Neuronal stem cell (in vitro differentiated cells): ENCODE data around the gene MYL5.
A peak's percentile ranks its signal among the peaks of the same experiment; 100 is the strongest.
"Not testable (repeated sequence)": the region's sequence is repeated elsewhere in the genome, so short reads cannot be mapped to it uniquely, and the experiment has no call there.

ENCODE experiments used
- DNase-seq: peaks from one replicate; pipeline ENCODE4 v3.0.0-alpha.2; 2013; ENCODE audit warnings: low spot score
- H2AFZ ChIP-seq: one replicate; pipeline ENCODE4 v1.6.1; 2013; ENCODE audit warnings: mild to moderate bottlenecking, low read length, inconsistent platforms
- H2AK5ac ChIP-seq: 2 replicates; pipeline ENCODE4 v1.6.1; 2013; ENCODE audit warnings: low read depth, mild to moderate bottlenecking, inconsistent platforms, low read length, moderate library complexity, mixed read lengths
- H2BK120ac ChIP-seq: 2 replicates; pipeline ENCODE4 v1.6.1; 2013; ENCODE audit warnings: low read depth, mild to moderate bottlenecking, inconsistent platforms, low read length, moderate library complexity, mixed read lengths
- H2BK12ac ChIP-seq: one replicate; pipeline ENCODE4 v1.6.1; 2013; ENCODE audit warnings: low read length, inconsistent platforms
- H2BK15ac ChIP-seq: 2 replicates; pipeline ENCODE4 v1.6.1; 2013; ENCODE audit warnings: mild to moderate bottlenecking, low read length, inconsistent platforms, mixed read lengths
- H2BK5ac ChIP-seq: one replicate; pipeline ENCODE4 v1.6.1; 2013; ENCODE audit warnings: inconsistent platforms, mild to moderate bottlenecking, low read length, moderate library complexity
- H3K14ac ChIP-seq: one replicate; pipeline ENCODE4 v1.6.1; 2013; ENCODE audit warnings: low read length, inconsistent platforms
- H3K18ac ChIP-seq: 2 replicates; pipeline ENCODE4 v1.6.1; 2013; ENCODE audit warnings: low read length, inconsistent platforms
- H3K23ac ChIP-seq: 2 replicates; pipeline ENCODE4 v1.6.1; 2013; ENCODE audit warnings: low read depth, mild to moderate bottlenecking, mixed read lengths, low read length, inconsistent platforms; ENCODE audit not compliant: poor library complexity
- H3K27ac ChIP-seq: replicated peaks from 3 replicates; pipeline ENCODE4 v1.5.1; 2013; ENCODE audit warnings: low read length, inconsistent platforms
- H3K27me3 ChIP-seq, 3 experiments: 2 replicates each; pipeline ENCODE4 v1.6.1; 2013; ENCODE audit warnings: low read length in 3 of 3, mild to moderate bottlenecking in 2 of 3, inconsistent platforms in 1 of 3, low read depth in 1 of 3, mixed read lengths in 1 of 3, moderate library complexity in 1 of 3; ENCODE audit not compliant: control insufficient read depth in 3 of 3, insufficient read depth in 3 of 3
- H3K36me3 ChIP-seq, 2 donors: replicated peaks in 1 of 2; 2 replicates each; pipeline ENCODE4 v1.6.1; 2013; ENCODE audit warnings: low read length in 2 of 2; ENCODE audit not compliant: control insufficient read depth in 2 of 2, insufficient read depth in 2 of 2
- H3K4ac ChIP-seq: 2 replicates; pipeline ENCODE4 v1.6.1; 2013; ENCODE audit warnings: inconsistent platforms, mild to moderate bottlenecking, low read length, moderate library complexity
- H3K4me1 ChIP-seq, 2 donors: 1 replicate in 1 of 2; 2 replicates in 1 of 2; pipeline ENCODE4 v1.6.1; 2013; ENCODE audit warnings: low read length in 2 of 2, low read depth in 1 of 2; ENCODE audit not compliant: control insufficient read depth in 2 of 2, insufficient read depth in 1 of 2
- H3K4me2 ChIP-seq: one replicate; pipeline ENCODE4 v1.6.1; 2013; ENCODE audit warnings: mild to moderate bottlenecking, low read length, inconsistent platforms; ENCODE audit not compliant: insufficient read depth, poor library complexity, severe bottlenecking
- H3K4me3 ChIP-seq, 2 donors: 2 replicates each; pipeline ENCODE4 v1.5.1; 2013; ENCODE audit warnings: low read length in 2 of 2, mild to moderate bottlenecking in 2 of 2, inconsistent platforms in 1 of 2, moderate library complexity in 1 of 2
- H3K79me1 ChIP-seq: one replicate; pipeline ENCODE4 v1.6.1; 2013; ENCODE audit warnings: low read depth, mild to moderate bottlenecking, inconsistent platforms, low read length, moderate library complexity
- H3K9ac ChIP-seq: one replicate; pipeline ENCODE4 v1.6.1; 2013; ENCODE audit warnings: mild to moderate bottlenecking, low read depth, low read length, inconsistent platforms; ENCODE audit not compliant: poor library complexity
- H3K9me3 ChIP-seq, 2 donors: replicated peaks in 1 of 2; 2 replicates each; pipeline versions ENCODE3 to v1.6.1; 2013; ENCODE audit warnings: low read length in 2 of 2, mild to moderate bottlenecking in 2 of 2, inconsistent platforms in 1 of 2, low read depth in 1 of 2, mixed read lengths in 1 of 2, moderate library complexity in 1 of 2; ENCODE audit not compliant: control insufficient read depth in 2 of 2, insufficient read depth in 1 of 2
- H4K8ac ChIP-seq: one replicate; pipeline ENCODE4 v1.6.1; 2013; ENCODE audit warnings: low read depth, mild to moderate bottlenecking, inconsistent platforms, low read length, moderate library complexity
- H4K91ac ChIP-seq: one replicate; pipeline ENCODE4 v1.6.1; 2013; ENCODE audit warnings: low read length, low read depth, mild to moderate bottlenecking, inconsistent platforms; ENCODE audit not compliant: poor library complexity
- WGBS, 2 donors: extraction: QIAGEN DNeasy Blood & Tissue Kit; methylation state at CpG; one replicate each; pipeline ENCODE4 v1.1.7; 2013; ENCODE audit warnings: missing lambda C conversion rate in 2 of 2, mixed read lengths in 1 of 2; ENCODE audit not compliant: insufficient read length in 2 of 2, insufficient replicate concordance in 1 of 2; ENCODE audit errors: extremely low coverage in 2 of 2; 5-methylcytosine and 5-hydroxymethylcytosine counted together

MYL5 gene

GRCh38 chr4:689723-690122 lies 15.4 kb downstream of the MYL5 start:
- peak overlapping the region; percentile 53 for H2BK15ac ChIP-seq
- no peak overlapping the region for H3K14ac ChIP-seq
- no peak overlapping the region for H4K91ac ChIP-seq
- peak overlapping the region; percentile 71 for H3K4me2 ChIP-seq
- no peak for DNase-seq
- H2AK5ac ChIP-seq = no peak overlapping the region
- WGBS, 2 donors = no CpG with 5 or more reads among the region's 8 CpGs
- peaks cover 0 to 5% of the 10 kb centered on the region in 2 donors for H3K4me1 ChIP-seq
- H3K79me1 ChIP-seq = peaks cover 7% of the 10 kb centered on the region
- no peak overlapping the region for H3K9ac ChIP-seq
- peak overlapping the region; percentile 89 for H3K18ac ChIP-seq
- H3K4ac ChIP-seq = no peak overlapping the region
- H2BK5ac ChIP-seq = no peak overlapping the region
- no peak overlapping the region for H3K23ac ChIP-seq
- H2BK120ac ChIP-seq = no peak overlapping the region
- H2AFZ ChIP-seq = peak overlapping the region; percentile 76
- H3K36me3 ChIP-seq = no peaks in the 10 kb centered on the region
- no peak overlapping the region for H2BK12ac ChIP-seq
- no peaks in the 10 kb centered on the region for H3K9me3 ChIP-seq
- peak overlapping the region; percentile 8 for H4K8ac ChIP-seq
- H3K4me3 ChIP-seq = no peak overlapping the region
- no peak overlapping the region for H3K27ac ChIP-seq
- peaks cover 0 to 7% (median 3%) of the 10 kb centered on the region in 3 experiments for H3K27me3 ChIP-seq

GRCh38 chr4:692771-693554 lies 18.6 kb downstream of the MYL5 start:
- Histone ChIP-seq H2AK5ac (no peak overlapping the region), H2BK5ac (no peak overlapping the region), H3K36me3 (no peaks in the 10 kb centered on the region), H2AFZ (peak overlapping the region; percentile 49), H2BK12ac (peak overlapping the region; percentile 6), H2BK15ac (peak overlapping the region; percentile 39), H3K4me3 (no peak overlapping the region), H3K27me3 (peaks cover 0 to 7% (median 3%) of the 10 kb centered on the region in 3 experiments), H4K8ac (no peak overlapping the region), H3K4ac (no peak overlapping the region), H3K23ac (peak overlapping the region; percentile 89), H3K27ac (no peak overlapping the region), H3K9me3 (no peaks in the 10 kb centered on the region), H3K9ac (peak overlapping the region; percentile 79), H4K91ac (no peak overlapping the region), H3K14ac (peak overlapping the region; percentile 71), H2BK120ac (no peak overlapping the region), H3K79me1 (peaks cover 2% of the 10 kb centered on the region), H3K4me2 (no peak overlapping the region), H3K18ac (peak overlapping the region; percentile 64), H3K4me1 (peaks cover 0 to 5% of the 10 kb centered on the region in 2 donors)
- DNase-seq = no peak
- WGBS, 2 donors = no CpG with 5 or more reads among the region's 32 CpGs

- not testable (repeated sequence) for H3K9me3 ChIP-seq, H3K79me1 ChIP-seq, H3K18ac ChIP-seq, H2BK15ac ChIP-seq, H3K4ac ChIP-seq, H3K36me3 ChIP-seq, DNase-seq, H3K27me3 ChIP-seq, H2BK5ac ChIP-seq, H4K8ac ChIP-seq, H3K4me2 ChIP-seq, H2BK120ac ChIP-seq, H2BK12ac ChIP-seq, H2AFZ ChIP-seq, H2AK5ac ChIP-seq, H3K9ac ChIP-seq, H3K14ac ChIP-seq, H3K4me1 ChIP-seq, H3K23ac ChIP-seq, H4K91ac ChIP-seq, H3K4me3 ChIP-seq, H3K27ac ChIP-seq
- no CpG with 5 or more reads among the region's 12 CpGs for WGBS, 2 donors
Observed at GRCh38 chr4:694341-694940, 20.1 kb downstream of the MYL5 start.

GRCh38 chr4:699816-700580 lies 25.7 kb downstream of the MYL5 start:
- H3K9me3 ChIP-seq = peaks cover 0 to 2% of the 10 kb centered on the region in 2 donors
- DNase-seq = no peak
- H2AFZ ChIP-seq = peak overlapping the region; percentile 11
- H3K79me1 ChIP-seq = no peaks in the 10 kb centered on the region
- H3K18ac ChIP-seq = no peak overlapping the region
- no peaks in the 10 kb centered on the region for H3K36me3 ChIP-seq
- H2BK12ac ChIP-seq = no peak overlapping the region
- H3K4me1 ChIP-seq = peaks cover 0 to 6% of the 10 kb centered on the region in 2 donors
- H2BK5ac ChIP-seq = peak overlapping the region; percentile 75
- no peak overlapping the region for H2AK5ac ChIP-seq
- H2BK15ac ChIP-seq = no peak overlapping the region
- no peak overlapping the region for H3K27ac ChIP-seq
- H4K91ac ChIP-seq = no peak overlapping the region
- H3K23ac ChIP-seq = no peak overlapping the region
- H3K9ac ChIP-seq = no peak overlapping the region
- H3K4ac ChIP-seq = no peak overlapping the region
- H3K4me2 ChIP-seq = no peak overlapping the region
- H2BK120ac ChIP-seq = no peak overlapping the region
- H3K4me3 ChIP-seq = no peak overlapping the region
- H4K8ac ChIP-seq = no peak overlapping the region
- WGBS, 2 donors = no CpG with 5 or more reads among the region's 27 CpGs
- no peak overlapping the region for H3K14ac ChIP-seq
- no peaks in the 10 kb centered on the region for H3K27me3 ChIP-seq
